Measurements from ENCODE around the gene SNN.

DNA sequence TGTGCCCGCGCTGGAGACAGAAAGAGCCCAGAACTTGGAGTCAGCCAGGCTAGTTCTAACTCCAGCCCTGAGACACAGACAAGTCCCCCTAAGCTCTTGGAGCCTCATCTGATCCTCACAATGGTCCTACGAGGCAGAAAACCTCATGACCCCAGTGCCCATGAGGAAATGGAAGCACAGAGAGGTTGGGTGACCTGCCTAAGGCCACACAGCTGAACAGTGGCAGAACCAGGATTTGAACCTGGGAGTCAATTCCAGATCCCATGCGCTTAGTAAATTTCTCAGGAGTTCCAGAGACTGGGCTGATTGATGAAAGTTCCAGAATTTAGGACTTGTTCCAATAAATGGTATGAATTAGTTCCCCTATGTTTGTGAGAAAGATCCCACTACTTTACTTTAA is 42.5 kb upstream of the SNN start:
- TF ChIP-seq EZH2 (IDR thresholded peaks at IDR 0.05; ENCODE audit: borderline replicate concordance, low read length) (no peak), CTCF (IDR thresholded peaks at IDR 0.05; ENCODE audit: low read length) (no peak)
